ENCODE measurements around the gene REV3L. TPM values are rescaled to one million over a fixed set of nuclear protein-coding genes. Genes with fewer than 3 reads are reported as not detected.

The REV3L gene
- total and polyA plus RNA-seq, 2 of the 13 experiments (the other 11 are each of a cell fraction or from before 2014, with no cell fraction given): 12.8 to 31.3 TPM

- H4K20me1 ChIP-seq (ENCODE audit: insufficient read depth, low read length): no peaks in the 10 kb centered on the region; the same call in 1 of the 2 replicates
- in situ Hi-C loops (cut with HindIII; ENCODE audit: extremely low pct_ligation_motif_present, low pct_unique_long_range_greater_than_20kb): no loop called here
- H3K79me2 ChIP-seq (ENCODE audit: insufficient read depth, low read length): peaks cover 94% of the 10 kb centered on the region
- no TSS peak for BruUV-seq (replicated peaks)
- CTCF ChIA-PET (ENCODE audit: low intra/inter-chr PET ratio, low total read pairs): no interaction called here
- H3K4me3 ChIP-seq (replicated peaks in 1 of 3; ENCODE audit: insufficient read depth in 1 of 3, low read depth in 2 of 3, low read length in 3 of 3): no peak overlapping the region
- 95% methylated on average over 2 of the region's 2 CpGs for WGBS (ENCODE audit: low lambda C conversion rate)
- FAIRE-seq: no peak
- H3K9me3 ChIP-seq (ENCODE audit: low read length): no peaks in the 10 kb centered on the region
- H3K36me3 ChIP-seq (replicated peaks in 1 of 2; ENCODE audit: control insufficient read depth in 1 of 2, insufficient read depth in 2 of 2, low read length in 2 of 2): peaks cover 2 to 3% of the 10 kb centered on the region in 2 experiments; a peak in 2 of 5 replicates
- H3K4me1 ChIP-seq (ENCODE audit: insufficient read depth, low read length): peaks cover 22% of the 10 kb centered on the region
- no peak overlapping the region for H3K9ac ChIP-seq (ENCODE audit: insufficient read depth, low read depth, low read length)
- intact Hi-C loops (cut with micrococcal nuclease; ENCODE audit: unreplicated experiment): no loop called here
- no peak for TF ChIP-seq ZMYM4 (CRISPR knock-in tag; IDR thresholded peaks at IDR 0.05)
- TF ChIP-seq HCFC1 (IDR thresholded peaks at IDR 0.05; ENCODE audit: low read depth, low read length): no peak
- TF ChIP-seq XRCC5 (optimal IDR thresholded peaks at IDR 0.05; ENCODE audit: low read length): no peak
- no peak for TF ChIP-seq MED1 (CRISPR knock-in tag; IDR thresholded peaks at IDR 0.05)
- no peak for TF ChIP-seq FOXM1 (CRISPR knock-in tag; IDR thresholded peaks at IDR 0.05)
- TF ChIP-seq U2AF2 (IDR thresholded peaks at IDR 0.05; ENCODE audit: low read depth, low read length): no peak
- no peak for ATAC-seq
- POLR2A ChIA-PET: no interaction called here
- no peaks in the 10 kb centered on the region for H3K27me3 ChIP-seq (ENCODE audit: control insufficient read depth in 1 of 2, insufficient read depth in 2 of 2, low read length in 2 of 2)
- H2AFZ ChIP-seq (ENCODE audit: low read length): no peak overlapping the region
- H3K27ac ChIP-seq (ENCODE audit: extremely low read length, insufficient read depth, low read length): no peak overlapping the region
- DNase-seq (ENCODE audit: low spot score): no peak
- H3K4me2 ChIP-seq (ENCODE audit: low read depth, low read length): no peak overlapping the region
These were observed 10.0 kb downstream of the REV3L start for GRCh38 chr6:111472933-111473435.

- H3K36me3 ChIP-seq (replicated peaks in 1 of 2; ENCODE audit: control insufficient read depth in 1 of 2, insufficient read depth in 2 of 2, low read length in 2 of 2): peaks cover 2 to 3% of the 10 kb centered on the region in 2 experiments; a peak in 2 of 5 replicates
- FAIRE-seq (no peak), DNase-seq (ENCODE audit: low spot score) (no peak), ATAC-seq (no peak)
- ChIA-PET CTCF (ENCODE audit: low intra/inter-chr PET ratio, low total read pairs) (no interaction called here), POLR2A (interaction anchor here (0.6 kb wide), 1 partner anchor 9 kb away, joined by 3 read pairs; no protein-coding TSS in a partner anchor)
- 97% methylated on average over 1 of the region's 1 CpG for WGBS (ENCODE audit: low lambda C conversion rate)
- no peaks in the 10 kb centered on the region for H3K9me3 ChIP-seq (ENCODE audit: low read length)
- H3K79me2 ChIP-seq (ENCODE audit: insufficient read depth, low read length): peaks cover 94% of the 10 kb centered on the region
- no peak overlapping the region for H3K9ac ChIP-seq (ENCODE audit: insufficient read depth, low read depth, low read length)
- H3K27ac ChIP-seq (ENCODE audit: extremely low read length, insufficient read depth, low read length): no peak overlapping the region
- H3K4me2 ChIP-seq (ENCODE audit: low read depth, low read length): no peak overlapping the region
- H2AFZ ChIP-seq (ENCODE audit: low read length): no peak overlapping the region
- H3K27me3 ChIP-seq (ENCODE audit: control insufficient read depth in 1 of 2, insufficient read depth in 2 of 2, low read length in 2 of 2): no peaks in the 10 kb centered on the region
- in situ Hi-C loops (cut with HindIII; ENCODE audit: extremely low pct_ligation_motif_present, low pct_unique_long_range_greater_than_20kb): no loop called here
- intact Hi-C loops (cut with micrococcal nuclease; ENCODE audit: unreplicated experiment): no loop called here
- H3K4me1 ChIP-seq (ENCODE audit: insufficient read depth, low read length): peaks cover 11% of the 10 kb centered on the region
- BruUV-seq (replicated peaks): no TSS peak
- no peaks in the 10 kb centered on the region; the same call in 1 of the 2 replicates for H4K20me1 ChIP-seq (ENCODE audit: insufficient read depth, low read length)
- H3K4me3 ChIP-seq (replicated peaks in 1 of 3; ENCODE audit: insufficient read depth in 1 of 3, low read depth in 2 of 3, low read length in 3 of 3): no peak overlapping the region
- no peak for TF ChIP-seq JDP2 (CRISPR knock-in tag; IDR thresholded peaks at IDR 0.05; ENCODE audit: borderline replicate concordance)
- no peak for TF ChIP-seq ZNF724P (CRISPR knock-in tag; IDR thresholded peaks at IDR 0.05; ENCODE audit: borderline replicate concordance)
- TF ChIP-seq ZSCAN12 (CRISPR knock-in tag; IDR thresholded peaks at IDR 0.05): no peak
- no peak for TF ChIP-seq ZC3H4 (CRISPR knock-in tag; IDR thresholded peaks at IDR 0.05; ENCODE audit: borderline replicate concordance)
- TF ChIP-seq ZNF136 (CRISPR knock-in tag; IDR thresholded peaks at IDR 0.05; ENCODE audit: low read depth): no peak
- no peak for TF ChIP-seq U2AF1 (optimal IDR thresholded peaks at IDR 0.05; ENCODE audit: low read depth, low read length)
- no peak for TF ChIP-seq ZNF205 (CRISPR knock-in tag; IDR thresholded peaks at IDR 0.05)
- no peak for TF ChIP-seq XBP1 (CRISPR knock-in tag; IDR thresholded peaks at IDR 0.05)
- no peak for TF ChIP-seq ZBTB7A (CRISPR knock-in tag; IDR thresholded peaks at IDR 0.05)
- no peak for TF ChIP-seq ZNF839 (CRISPR knock-in tag; IDR thresholded peaks at IDR 0.05; ENCODE audit: borderline replicate concordance)
- no peak for TF ChIP-seq ARHGAP35 (CRISPR knock-in tag; IDR thresholded peaks at IDR 0.05; ENCODE audit: borderline replicate concordance)
These were observed 11.1 kb downstream of the REV3L start for GRCh38 chr6:111471958-111472357.

All from HepG2 (cell line).